Measurements from ENCODE around the gene CCDC30. TPM values are rescaled to one million over a fixed set of nuclear protein-coding genes. Genes with fewer than 3 reads are reported as not detected.
"Not testable (repeated sequence)": the region's sequence is repeated elsewhere in the genome, so short reads cannot be mapped to it uniquely, and the experiment has no call there.

Gene CCDC30
- total RNA-seq, 4 donors from 2014 or later = 0.38 to 2.2 (median 1.0) TPM

DNA sequence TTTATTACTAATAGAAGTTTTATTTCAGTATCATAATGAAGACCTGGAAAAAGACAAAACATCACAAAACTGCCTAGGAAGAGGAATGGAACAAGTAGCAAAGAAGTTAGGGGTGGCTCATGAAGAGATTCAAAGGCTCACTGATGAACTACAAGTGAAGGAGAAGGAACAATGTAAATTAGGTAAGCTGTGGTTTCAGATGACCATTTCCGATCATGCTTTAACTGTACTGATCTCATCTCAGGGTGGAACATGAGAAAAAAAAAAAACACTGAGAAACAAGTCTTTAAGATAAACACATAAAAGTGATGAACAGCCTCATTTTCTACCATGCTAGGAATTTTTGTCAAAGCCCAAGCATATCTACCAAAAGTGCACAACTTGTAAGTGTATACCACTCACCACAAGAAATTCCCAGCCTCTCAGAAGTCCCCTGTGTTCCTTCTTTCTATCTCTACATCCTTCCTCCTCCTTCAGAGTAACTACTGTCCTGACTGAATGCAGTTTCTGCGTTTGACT is 19.6 kb downstream of the CCDC30 start:
- no peak for DNase-seq (ENCODE audit: low spot score in 2 of 2)
- 87 to 88% methylated on average over 2 of the region's 2 CpGs for WGBS, 2 donors

DNA sequence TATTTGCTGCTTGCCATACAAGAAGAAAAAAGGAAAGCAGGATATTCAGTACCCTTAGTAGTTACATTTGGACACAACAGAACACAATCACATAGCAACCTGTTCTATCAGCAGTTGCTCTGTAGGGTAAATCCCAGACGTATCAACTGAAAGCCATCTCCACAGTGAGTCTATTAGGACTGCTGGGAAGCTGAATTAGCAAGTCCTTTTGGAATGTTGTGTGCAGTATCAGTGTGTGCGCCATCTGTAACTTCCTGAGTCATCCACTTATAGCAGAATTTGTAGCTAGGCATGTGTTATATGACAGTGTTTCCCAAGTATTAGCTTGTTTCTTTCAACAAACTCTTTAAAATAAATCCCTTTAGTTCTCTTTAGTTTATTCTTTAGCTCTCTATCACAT is 21.3 kb downstream of the CCDC30 start:
- DNase-seq (ENCODE audit: low spot score in 2 of 2) = no peak
- TF ChIP-seq, protein P1, sequence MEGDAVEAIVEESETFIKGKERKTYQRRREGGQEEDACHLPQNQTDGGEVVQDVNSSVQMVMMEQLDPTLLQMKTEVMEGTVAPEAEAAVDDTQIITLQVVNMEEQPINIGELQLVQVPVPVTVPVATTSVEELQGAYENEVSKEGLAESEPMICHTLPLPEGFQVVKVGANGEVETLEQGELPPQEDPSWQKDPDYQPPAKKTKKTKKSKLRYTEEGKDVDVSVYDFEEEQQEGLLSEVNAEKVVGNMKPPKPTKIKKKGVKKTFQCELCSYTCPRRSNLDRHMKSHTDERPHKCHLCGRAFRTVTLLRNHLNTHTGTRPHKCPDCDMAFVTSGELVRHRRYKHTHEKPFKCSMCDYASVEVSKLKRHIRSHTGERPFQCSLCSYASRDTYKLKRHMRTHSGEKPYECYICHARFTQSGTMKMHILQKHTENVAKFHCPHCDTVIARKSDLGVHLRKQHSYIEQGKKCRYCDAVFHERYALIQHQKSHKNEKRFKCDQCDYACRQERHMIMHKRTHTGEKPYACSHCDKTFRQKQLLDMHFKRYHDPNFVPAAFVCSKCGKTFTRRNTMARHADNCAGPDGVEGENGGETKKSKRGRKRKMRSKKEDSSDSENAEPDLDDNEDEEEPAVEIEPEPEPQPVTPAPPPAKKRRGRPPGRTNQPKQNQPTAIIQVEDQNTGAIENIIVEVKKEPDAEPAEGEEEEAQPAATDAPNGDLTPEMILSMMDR (IDR thresholded peaks at IDR 0.05) = no peak
- TF ChIP-seq POLR2A (IDR thresholded peaks at IDR 0.05) = no peak
- intact Hi-C loops (cut with DNase I; ENCODE audit: low total_unique reads) = no loop called here
- WGBS, 2 donors = 66 to 71% methylated on average over 2 of the region's 2 CpGs
- no peak overlapping the region for H3K4me3 ChIP-seq (ENCODE audit: low read depth, poor library complexity, severe bottlenecking)

More for the DNA sequence above, 19.6 kb downstream of the CCDC30 start:
- TF ChIP-seq, protein P1 (IDR thresholded peaks at IDR 0.05) = no peak
- no peak for TF ChIP-seq POLR2A (IDR thresholded peaks at IDR 0.05)
- intact Hi-C loops (cut with DNase I; ENCODE audit: low total_unique reads) = no loop called here
- H3K4me3 ChIP-seq (ENCODE audit: low read depth, poor library complexity, severe bottlenecking) = no peak overlapping the region

DNA sequence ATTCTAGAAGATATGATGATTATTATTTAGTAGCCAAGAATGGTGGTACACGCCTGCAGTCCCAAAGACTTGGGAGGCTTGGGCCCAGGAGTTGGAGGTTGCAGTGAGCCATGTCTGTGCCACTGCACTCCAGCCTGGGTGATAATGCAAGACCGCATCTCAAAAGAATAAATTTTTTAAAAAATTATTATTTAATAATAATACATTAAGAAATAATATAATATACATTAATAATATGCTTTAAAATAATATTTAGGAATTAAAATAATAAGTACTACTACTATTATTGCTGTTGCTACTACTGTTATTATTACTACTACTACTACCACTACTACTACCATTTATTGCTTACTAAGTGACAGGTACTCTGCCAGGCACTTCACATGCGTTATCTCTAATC is 27.2 kb downstream of the CCDC30 start:
- intact Hi-C loops (cut with DNase I; ENCODE audit: low total_unique reads) = no loop called here
- H3K4me3 ChIP-seq (ENCODE audit: low read depth, poor library complexity, severe bottlenecking) = no peak overlapping the region
- WGBS, 2 donors = 94 to 98% methylated on average over 3 of the region's 3 CpGs
- DNase-seq (ENCODE audit: low spot score in 2 of 2) = no peak
- TF ChIP-seq POLR2A (IDR thresholded peaks at IDR 0.05) = no peak
- TF ChIP-seq, protein P1 (IDR thresholded peaks at IDR 0.05) = no peak

DNA sequence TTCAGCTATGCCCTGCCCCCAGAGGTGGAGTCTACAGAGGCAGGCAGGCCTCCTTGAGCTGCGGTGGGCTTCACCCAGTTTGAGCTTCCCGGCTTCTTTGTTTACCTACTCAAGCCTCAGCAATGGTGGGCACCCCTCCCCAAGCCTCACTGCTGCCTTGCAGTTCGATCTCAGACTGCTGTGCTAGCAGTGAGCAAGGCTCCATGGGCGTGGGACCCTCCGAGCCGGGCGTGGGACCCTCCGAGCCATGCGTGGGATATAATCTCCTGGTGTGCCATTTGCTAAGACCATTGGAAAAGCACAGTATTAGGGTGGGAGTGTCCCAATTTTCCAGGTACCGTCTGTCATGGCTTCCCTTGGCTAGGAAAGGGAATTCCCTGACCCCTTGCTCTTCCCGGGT is 38.9 kb downstream of the CCDC30 start:
- WGBS, 2 donors = 91 to 95% methylated on average over 11 of the region's 11 CpGs
- intact Hi-C loops (cut with DNase I; ENCODE audit: low total_unique reads); H3K4me3 ChIP-seq (ENCODE audit: low read depth, poor library complexity, severe bottlenecking); DNase-seq (ENCODE audit: low spot score in 2 of 2): not testable (repeated sequence)

DNA sequence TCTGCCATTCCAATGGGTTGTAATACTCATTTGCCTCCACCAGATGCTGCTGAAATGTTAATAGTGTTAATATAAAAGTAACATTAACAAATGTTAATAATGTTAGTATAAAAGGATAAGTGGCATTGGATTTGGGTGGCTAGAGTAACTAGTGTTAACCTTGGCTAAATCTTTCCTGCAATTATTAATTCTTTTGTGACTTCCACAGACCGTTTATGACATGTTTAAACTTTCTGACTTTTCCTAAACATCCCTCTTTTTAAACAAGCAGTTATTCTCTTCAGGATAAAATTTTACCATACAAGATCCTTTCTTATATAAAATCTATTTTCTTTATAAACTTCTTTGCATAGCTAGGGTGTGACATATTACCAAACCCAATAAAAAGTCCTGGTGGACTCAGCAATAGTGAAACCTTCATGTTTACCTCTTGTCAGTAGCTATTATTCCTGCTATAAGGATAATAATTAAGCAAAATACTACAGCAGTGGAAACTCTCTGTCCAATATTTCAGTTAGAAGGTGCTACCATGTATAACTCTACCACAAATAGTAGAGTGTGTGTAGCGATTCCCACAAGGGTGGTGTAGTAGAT is 41.5 kb downstream of the CCDC30 start:
- 93 to 96% methylated on average over 2 of the region's 2 CpGs for WGBS, 2 donors
- TF ChIP-seq, protein P1 (IDR thresholded peaks at IDR 0.05) = no peak
- no peak for TF ChIP-seq POLR2A (IDR thresholded peaks at IDR 0.05)
- intact Hi-C loops (cut with DNase I; ENCODE audit: low total_unique reads) = no loop called here
- no peak for DNase-seq (ENCODE audit: low spot score in 2 of 2)
- no peak overlapping the region for H3K4me3 ChIP-seq (ENCODE audit: low read depth, poor library complexity, severe bottlenecking)

DNA sequence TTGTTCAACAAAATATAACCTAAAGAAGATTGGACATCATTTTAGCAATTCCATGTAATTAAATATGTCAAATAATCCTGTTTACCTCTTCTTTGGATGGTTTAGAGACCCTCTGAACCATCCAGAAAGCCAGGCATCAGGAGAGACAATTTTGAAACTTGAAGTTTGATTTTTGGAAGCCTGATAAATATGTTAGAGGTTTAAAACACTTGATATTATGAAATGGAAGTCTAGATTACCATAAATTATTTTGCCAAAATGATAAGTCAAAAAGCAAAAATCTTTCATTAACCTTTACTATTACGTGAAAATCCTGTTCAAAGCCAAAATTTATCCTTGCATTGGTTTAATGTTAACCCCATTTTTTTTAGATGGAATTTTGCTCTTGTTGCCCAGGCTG is 43.5 kb downstream of the CCDC30 start:
- WGBS, 2 donors = 93 to 94% methylated on average over 1 of the region's 1 CpG
- intact Hi-C loops (cut with DNase I; ENCODE audit: low total_unique reads) = no loop called here
- no peak overlapping the region for H3K4me3 ChIP-seq (ENCODE audit: low read depth, poor library complexity, severe bottlenecking)
- no peak for DNase-seq (ENCODE audit: low spot score in 2 of 2)
- TF ChIP-seq POLR2A (IDR thresholded peaks at IDR 0.05) = no peak
- TF ChIP-seq, protein P1 (IDR thresholded peaks at IDR 0.05) = no peak

DNA sequence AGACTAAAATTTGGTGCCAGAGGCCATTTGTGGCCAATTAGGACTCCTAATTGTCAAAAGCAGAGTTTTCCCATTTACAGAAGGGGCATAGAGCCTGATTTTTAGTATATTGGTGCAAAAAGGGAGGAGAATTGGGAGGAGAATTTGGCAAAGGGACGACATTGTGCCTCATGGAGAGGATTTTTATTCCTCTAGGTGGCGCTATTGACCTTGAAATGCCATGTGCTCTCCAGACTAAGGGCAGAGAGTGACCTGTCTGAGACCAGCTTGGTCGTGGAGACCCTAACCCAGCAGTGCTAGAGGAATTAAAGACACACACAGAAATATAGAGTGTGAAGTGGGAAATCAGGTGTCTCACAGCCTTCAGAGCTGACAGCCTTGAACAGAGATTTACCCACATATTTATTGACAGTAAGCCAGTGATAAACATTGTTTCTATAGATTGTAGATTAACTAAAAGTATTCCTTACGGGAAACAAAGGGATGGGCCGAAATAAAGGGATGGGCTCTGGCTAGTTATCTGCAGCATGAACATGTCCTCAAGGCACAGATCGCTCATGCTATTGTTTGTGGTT is 48.6 kb downstream of the CCDC30 start:
- 71 to 72% methylated on average over 6 of the region's 6 CpGs for WGBS, 2 donors
- intact Hi-C loops (cut with DNase I; ENCODE audit: low total_unique reads); H3K4me3 ChIP-seq (ENCODE audit: low read depth, poor library complexity, severe bottlenecking); DNase-seq (ENCODE audit: low spot score in 2 of 2): not testable (repeated sequence)
